ENCODE measurements around the gene NAV1. TPM values are rescaled to one million over a fixed set of nuclear protein-coding genes. Genes with fewer than 3 reads are reported as not detected.

Gene NAV1
- total and polyA plus RNA-seq, 7 donors, result 1.8 to 13.3 (median 8.4) TPM

DNA sequence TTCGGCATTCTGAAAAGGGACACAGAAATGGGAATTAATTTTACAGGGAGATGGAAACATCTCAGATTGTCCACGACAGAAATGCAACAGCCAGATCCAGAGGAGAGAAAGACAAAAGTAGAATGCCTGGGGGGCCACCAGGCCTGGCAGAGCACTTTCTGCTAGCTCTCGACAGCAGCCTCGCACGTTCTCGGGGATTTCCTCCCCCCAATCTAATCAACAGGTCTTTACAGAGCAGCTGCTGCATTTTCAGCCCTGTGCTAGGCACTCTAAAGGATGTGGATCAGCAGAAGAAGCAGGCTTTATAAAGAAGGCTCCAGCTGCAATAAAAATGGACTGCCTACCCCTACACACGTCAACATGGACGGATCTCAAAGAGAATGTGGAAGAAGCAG lies 42.6 kb upstream of the NAV1 start:
- ATAC-seq, result no peak
- intact Hi-C loops (cut with DNase I), result no loop called here
- TF ChIP-seq CTCF (IDR thresholded peaks at IDR 0.05), result no peak
- no peak for DNase-seq
- H3K9me3 ChIP-seq, result no peaks in the 10 kb centered on the region
- H3K27me3 ChIP-seq (ENCODE audit: insufficient read depth in 3 of 3, low read length in 2 of 3), result no peaks in the 10 kb centered on the region
- H3K36me3 ChIP-seq (ENCODE audit: insufficient read depth in 1 of 2, low read depth in 1 of 2), result peaks cover 0 to 14% of the 10 kb centered on the region in 2 donors
- H3K4me3 ChIP-seq, result no peak overlapping the region
- H3K4me1 ChIP-seq, result peaks cover 24% of the 10 kb centered on the region
- H3K27ac ChIP-seq, result peak overlapping the region; percentile 58
- 50 to 69% (median 55%) methylated on average over 8 of the region's 8 CpGs for WGBS, 3 donors

- no peaks in the 10 kb centered on the region for H3K27me3 ChIP-seq (ENCODE audit: insufficient read depth in 3 of 3, low read length in 2 of 3)
- peaks cover 0 to 14% of the 10 kb centered on the region in 2 donors for H3K36me3 ChIP-seq (ENCODE audit: insufficient read depth in 1 of 2, low read depth in 1 of 2)
- H3K27ac ChIP-seq, result no peak overlapping the region
- WGBS, 3 donors, result 72 to 87% (median 78%) methylated on average over 16 of the region's 16 CpGs
- H3K4me1 ChIP-seq, result peaks cover 20% of the 10 kb centered on the region
- no peak for DNase-seq
- no peak for TF ChIP-seq CTCF (IDR thresholded peaks at IDR 0.05)
- H3K4me3 ChIP-seq, result no peak overlapping the region
- intact Hi-C loops (cut with DNase I), result no loop called here
- H3K9me3 ChIP-seq, result no peaks in the 10 kb centered on the region
- ATAC-seq, result no peak
Observed at GRCh38 chr1:201497935-201498509, 40.9 kb upstream of the NAV1 start.

DNA sequence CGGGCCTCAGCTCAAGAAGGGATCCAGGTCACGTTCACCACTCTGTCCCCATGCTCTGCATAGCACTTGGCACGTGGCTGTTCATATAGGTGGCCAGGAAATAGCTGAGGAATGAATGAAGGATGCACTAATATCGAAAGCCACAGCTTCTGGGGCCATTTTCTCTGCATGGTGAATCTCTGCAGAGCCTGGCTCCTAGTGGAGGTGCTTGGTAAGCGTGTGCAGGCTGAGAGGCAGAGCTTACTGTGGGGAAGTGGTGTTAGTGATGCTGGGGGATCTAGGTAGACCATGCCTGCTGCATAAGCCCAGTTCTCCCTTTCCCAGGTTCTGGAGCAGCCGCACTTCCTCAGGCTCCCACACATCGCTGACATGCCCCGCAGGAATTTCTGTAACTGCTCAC lies 40.3 kb upstream of the NAV1 start:
- H3K4me1 ChIP-seq, result peaks cover 20% of the 10 kb centered on the region
- intact Hi-C loops (cut with DNase I), result no loop called here
- WGBS, 3 donors, result 92 to 95% (median 94%) methylated on average over 8 of the region's 8 CpGs

GRCh38 chr1:201499191-201499590 lies 39.7 kb upstream of the NAV1 start:
- no peak for TF ChIP-seq CTCF (IDR thresholded peaks at IDR 0.05)
- Histone ChIP-seq H3K27ac (no peak overlapping the region), H3K36me3 (ENCODE audit: insufficient read depth in 1 of 2, low read depth in 1 of 2) (peaks cover 0 to 13% of the 10 kb centered on the region in 2 donors), H3K4me3 (no peak overlapping the region), H3K4me1 (peaks cover 19% of the 10 kb centered on the region), H3K9me3 (no peaks in the 10 kb centered on the region), H3K27me3 (ENCODE audit: insufficient read depth in 3 of 3, low read length in 2 of 3) (no peaks in the 10 kb centered on the region)
- WGBS, 3 donors, result 91 to 95% (median 91%) methylated on average over 3 of the region's 3 CpGs
- DNase-seq (no peak), ATAC-seq (no peak)
- intact Hi-C loops (cut with DNase I), result no loop called here

More for the DNA sequence above, 40.3 kb upstream of the NAV1 start:
- no peak overlapping the region for H3K27ac ChIP-seq
- H3K36me3 ChIP-seq (ENCODE audit: insufficient read depth in 1 of 2, low read depth in 1 of 2), result peaks cover 0 to 14% of the 10 kb centered on the region in 2 donors
- ATAC-seq, result no peak
- H3K9me3 ChIP-seq, result no peaks in the 10 kb centered on the region
- no peak for TF ChIP-seq CTCF (IDR thresholded peaks at IDR 0.05)
- H3K27me3 ChIP-seq (ENCODE audit: insufficient read depth in 3 of 3, low read length in 2 of 3), result no peaks in the 10 kb centered on the region
- DNase-seq, result no peak
- H3K4me3 ChIP-seq, result no peak overlapping the region
